ENCODE results near the gene PARP3. TPM values are rescaled to one million over a fixed set of nuclear protein-coding genes. Genes with fewer than 3 reads are reported as not detected.
"Not testable (repeated sequence)": the region's sequence is repeated elsewhere in the genome, so short reads cannot be mapped to it uniquely, and the experiment has no call there.

Gene PARP3
- total RNA-seq, 1 experiment from 2014 or later, result 29.4 TPM

DNA sequence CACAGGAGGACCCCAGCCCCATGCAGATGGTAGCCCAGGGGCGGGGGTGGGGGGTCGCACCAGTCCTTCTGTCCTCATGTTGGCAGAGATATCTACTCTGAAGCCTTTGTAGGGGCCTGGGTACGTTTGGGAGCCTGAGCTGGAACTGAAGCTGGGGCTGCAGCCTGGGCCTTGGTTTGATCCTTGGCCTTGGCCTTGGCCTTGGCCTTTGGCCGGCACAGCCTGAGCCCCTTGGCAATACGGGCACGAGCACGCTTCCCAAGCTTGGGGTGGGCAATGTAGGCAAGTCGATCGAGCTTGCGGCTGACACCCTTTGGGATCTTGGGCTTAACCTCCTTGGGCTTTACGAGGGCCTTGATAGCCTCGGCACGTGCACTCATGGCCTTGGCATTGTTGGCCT, 51.5 kb downstream of the PARP3 start:
- in situ Hi-C loops (cut with HindIII; ENCODE audit: low pct_unique_long_range_greater_than_20kb, low sequenced_read_pairs), result not testable (repeated sequence)

DNA sequence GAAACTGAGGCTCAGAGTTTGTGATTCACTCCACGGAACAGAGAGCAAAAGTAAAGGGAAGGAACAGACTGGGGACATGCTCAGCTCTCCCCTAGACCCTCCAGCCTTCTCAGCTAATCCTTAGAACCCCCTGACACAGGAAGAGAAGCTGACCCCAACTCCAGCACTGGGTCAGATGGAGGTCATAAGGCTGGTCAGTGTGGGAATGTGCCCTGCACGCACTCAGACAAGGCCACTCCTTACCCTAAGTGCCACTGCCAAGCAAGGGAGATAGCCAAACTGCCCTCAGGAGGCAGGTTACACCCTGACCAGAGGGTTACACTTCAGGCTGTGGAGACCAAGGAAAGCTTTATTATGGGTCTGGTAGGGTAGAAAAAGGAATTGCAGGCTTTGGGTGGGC, 52.4 kb downstream of the PARP3 start:
- in situ Hi-C loops (cut with HindIII; ENCODE audit: low pct_unique_long_range_greater_than_20kb, low sequenced_read_pairs), result no loop called here
- no peak for DNase-seq (ENCODE audit: low read depth)

More for the DNA sequence above, 51.5 kb downstream of the PARP3 start:
- DNase-seq (ENCODE audit: low read depth), result not testable (repeated sequence)

DNA sequence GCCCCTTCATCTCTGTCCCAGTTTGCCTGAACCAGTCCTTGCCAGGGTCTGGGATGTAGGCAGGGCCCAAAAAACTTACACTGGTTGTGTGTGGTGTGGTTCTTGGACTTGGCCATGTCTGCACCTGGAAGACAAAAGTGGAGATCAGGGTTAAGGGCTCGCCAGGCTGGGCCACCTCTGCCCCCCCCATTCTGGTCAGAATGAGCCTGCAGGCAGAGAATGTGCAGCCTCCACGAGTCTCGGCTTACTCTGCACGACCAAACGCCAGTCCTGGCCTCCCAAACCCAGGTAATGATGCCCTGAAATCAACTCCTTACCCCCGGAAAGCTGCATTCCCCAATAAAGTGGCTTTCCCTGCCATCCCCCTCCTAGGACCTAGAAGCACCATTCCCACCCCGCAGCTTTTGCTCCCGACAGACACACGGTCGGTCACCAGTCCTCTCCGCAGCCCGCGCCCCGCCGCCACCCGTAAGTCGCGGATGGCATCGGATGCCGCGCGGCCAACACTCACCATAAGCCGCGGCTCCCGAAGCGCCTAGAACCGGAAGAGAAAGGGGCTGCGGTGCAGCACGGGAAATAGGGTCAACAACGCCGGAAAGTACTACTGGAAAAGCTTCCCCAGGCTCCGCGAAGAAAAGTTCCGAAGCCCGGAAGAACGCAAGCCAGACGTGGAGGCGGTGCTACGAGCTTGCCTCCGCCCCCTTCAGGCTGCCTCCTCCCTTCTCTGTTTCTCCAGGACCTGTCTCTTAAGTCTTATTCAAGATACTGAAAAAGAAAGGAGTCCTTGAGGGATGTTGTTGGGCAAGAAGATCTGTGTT, 53.4 kb downstream of the PARP3 start, which contains the start of gene RPL29:
TSS of gene RPL29 (minus strand) at position 550 of the 818 bp plus-strand sequence. CDS start at position 116, 434 bp downstream.
- DNase-seq (ENCODE audit: low read depth), result peak; percentile 85
- in situ Hi-C loops (cut with HindIII; ENCODE audit: low pct_unique_long_range_greater_than_20kb, low sequenced_read_pairs), result no loop called here

DNA sequence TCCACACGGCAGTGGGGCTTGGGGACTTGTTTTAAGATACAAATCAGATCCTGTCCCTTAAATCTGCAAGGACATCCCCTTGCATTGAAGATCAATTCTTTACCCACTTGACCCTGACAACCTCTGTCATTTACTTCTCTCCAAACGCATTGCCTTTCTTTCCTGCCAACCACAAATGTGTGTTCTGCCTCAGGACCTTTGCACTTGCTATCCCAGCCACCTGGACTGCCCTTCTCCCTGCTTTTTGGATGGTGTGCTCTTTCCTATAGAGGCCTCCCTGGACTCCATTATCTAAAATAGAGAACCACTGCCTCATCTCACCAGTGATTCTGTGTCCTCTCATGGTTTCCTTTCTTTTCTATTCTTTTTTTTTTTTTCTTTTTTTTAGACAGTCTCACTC, 55.0 kb downstream of the PARP3 start:
- DNase-seq (ENCODE audit: low read depth), result no peak
- in situ Hi-C loops (cut with HindIII; ENCODE audit: low pct_unique_long_range_greater_than_20kb, low sequenced_read_pairs), result no loop called here

DNA sequence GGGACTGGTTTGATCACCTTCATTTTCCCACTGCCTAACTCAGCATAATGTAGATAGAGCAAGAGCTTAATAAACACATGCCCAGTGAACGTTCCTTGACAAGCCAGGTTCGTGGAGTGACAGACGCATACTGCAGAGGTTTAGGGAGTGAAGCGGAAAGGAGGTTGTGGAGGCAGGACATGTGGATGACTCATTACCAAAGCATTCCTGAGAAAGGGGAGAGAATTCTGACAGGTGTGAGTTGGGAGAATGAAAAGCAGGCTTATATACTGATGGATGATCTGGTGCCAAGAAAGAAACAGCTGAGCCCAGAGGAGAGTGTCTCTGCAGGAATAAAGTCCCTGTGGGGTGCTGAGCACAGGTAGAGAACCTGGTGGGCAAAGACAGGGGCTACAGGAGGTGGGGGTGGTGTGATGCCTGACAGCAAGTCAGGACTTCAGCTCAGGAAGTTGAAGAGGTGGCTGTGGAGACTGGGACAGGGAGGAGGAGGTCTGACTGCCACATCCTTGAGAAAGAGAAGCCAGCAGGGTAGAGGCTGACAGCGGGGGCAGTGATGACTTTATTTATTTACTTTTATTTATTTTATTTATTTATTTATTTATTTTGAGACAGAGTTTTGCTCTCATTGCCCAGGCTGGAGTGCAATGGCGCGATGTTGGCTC, 55.9 kb downstream of the PARP3 start:
- in situ Hi-C loops (cut with HindIII; ENCODE audit: low pct_unique_long_range_greater_than_20kb, low sequenced_read_pairs), result no loop called here

More for the DNA sequence above, 55.9 kb downstream of the PARP3 start:
- peak; percentile 46 for DNase-seq (ENCODE audit: low read depth)

Other genes with a start within 250 kb of the PARP3 start
- not detected in 2 replicates for gene GRM2, start 235.3 kb upstream of the PARP3 start, total RNA-seq (2014; rRNA removed; shearing (Covaris generic); ENCODE audit: low replicate concordance)
- not detected in 2 replicates for gene IQCF6, start 163.1 kb upstream of the PARP3 start, total RNA-seq (2014; rRNA removed; shearing (Covaris generic); ENCODE audit: low replicate concordance)
- not detected in 2 replicates for gene IQCF2, start 80.7 kb upstream of the PARP3 start, total RNA-seq (2014; rRNA removed; shearing (Covaris generic); ENCODE audit: low replicate concordance)
- gene IQCF5, start 66.8 kb upstream of the PARP3 start, total RNA-seq (2014; rRNA removed; shearing (Covaris generic); ENCODE audit: low replicate concordance), result not detected in 2 replicates
- gene IQCF1, start 39.0 kb upstream of the PARP3 start, total RNA-seq (2014; rRNA removed; shearing (Covaris generic); ENCODE audit: low replicate concordance), result not detected in 2 replicates
- 28.9 and 34.6 TPM in 2 replicates for gene RRP9, start 459 bp upstream of the PARP3 start, total RNA-seq (2014; rRNA removed; shearing (Covaris generic); ENCODE audit: low replicate concordance)
- gene GPR62, start 13.0 kb downstream of the PARP3 start, total RNA-seq (2014; rRNA removed; shearing (Covaris generic); ENCODE audit: low replicate concordance), result not detected in 2 replicates
- gene PCBP4, start 25.1 kb downstream of the PARP3 start, total RNA-seq (2014; rRNA removed; shearing (Covaris generic); ENCODE audit: low replicate concordance), result 7.8 and 10.5 TPM in 2 replicates
- 19.6 and 45.4 TPM in 2 replicates for gene ABHD14B, start 31.7 kb downstream of the PARP3 start, total RNA-seq (2014; rRNA removed; shearing (Covaris generic); ENCODE audit: low replicate concordance)
- gene ABHD14A, start 32.7 kb downstream of the PARP3 start, total RNA-seq (2014; rRNA removed; shearing (Covaris generic); ENCODE audit: low replicate concordance), result 11.9 and 12.8 TPM in 2 replicates
- gene ACY1, start 41.2 kb downstream of the PARP3 start, total RNA-seq (2014; rRNA removed; shearing (Covaris generic); ENCODE audit: low replicate concordance), result 101 and 159 TPM in 2 replicates
- 810 and 960 TPM in 2 replicates for gene RPL29, start 53.5 kb downstream of the PARP3 start, total RNA-seq (2014; rRNA removed; shearing (Covaris generic); ENCODE audit: low replicate concordance)
- gene DUSP7, start 114.2 kb downstream of the PARP3 start, total RNA-seq (2014; rRNA removed; shearing (Covaris generic); ENCODE audit: low replicate concordance), result 1.1 and 3.2 TPM in 2 replicates
- 20.8 and 32.1 TPM in 2 replicates for gene POC1A, start 212.1 kb downstream of the PARP3 start, total RNA-seq (2014; rRNA removed; shearing (Covaris generic); ENCODE audit: low replicate concordance)